HFFc6 (cell line): ENCODE data around the gene RASGEF1B. TPM values are rescaled to one million over a fixed set of nuclear protein-coding genes. Genes with fewer than 3 reads are reported as not detected.

Experiments
- DNase-seq: peaks from one replicate; pipeline ENCODE4 v3.0.0-alpha.2; 2018
- H3K27ac Mint-ChIP-seq: 2 replicates; pipeline ENCODE4 v1.8.0; 2020; ENCODE audit warnings: mild to moderate bottlenecking, mixed read lengths
- H3K27me3 Mint-ChIP-seq: 2 replicates; pipeline ENCODE4 v1.8.0; 2021; ENCODE audit warnings: mild to moderate bottlenecking, moderate library complexity, mixed read lengths; ENCODE audit not compliant: insufficient read depth
- H3K36me3 Mint-ChIP-seq: 2 replicates; pipeline ENCODE4 v1.8.0; 2021; ENCODE audit warnings: low read depth, mixed read lengths
- H3K4me1 Mint-ChIP-seq: 2 replicates; pipeline ENCODE4 v1.8.0; 2020; ENCODE audit warnings: low read depth, mixed read lengths
- H3K4me3 Mint-ChIP-seq: 2 replicates; pipeline ENCODE4 v1.8.0; 2020; ENCODE audit warnings: mild to moderate bottlenecking, moderate library complexity, mixed read lengths
- H3K9me3 Mint-ChIP-seq: 2 replicates; pipeline ENCODE4 v1.8.0; 2020; ENCODE audit warnings: mild to moderate bottlenecking, mixed read lengths
- CTCF ChIP-seq: fragments of 200-600 bp; sonication (generic); IDR thresholded peaks from 2 replicates; pipeline ENCODE4 v1.5.0; 2021; ENCODE audit warnings: antibody characterized with exemption, mild to moderate bottlenecking
- total RNA-seq, 6 experiments: library from RNA; stranded (reverse); fragmentation: NEBNext Ultra II Directional; extraction: Animal tissue kit (Norgen Biotek cat#: 25700); gene quantifications; 2 replicates in 1 of 6; 3 replicates in 5 of 6; pipeline ENCODE4 v1.2.3, GENCODE V29; 2021

The RASGEF1B gene
- total RNA-seq, 6 experiments from 2014 or later: not detected

GRCh38 chr4:81428002-81428401, 43.7 kb downstream of the RASGEF1B start:
- no peaks in the 10 kb centered on the region; the same call in 1 of the 2 replicates for H3K36me3 Mint-ChIP-seq
- peaks cover 2% of the 10 kb centered on the region; the same call in 1 of the 2 replicates for H3K27me3 Mint-ChIP-seq
- no peak overlapping the region for H3K4me3 Mint-ChIP-seq
- no peak overlapping the region for H3K27ac Mint-ChIP-seq
- H3K9me3 Mint-ChIP-seq: peaks cover 8% of the 10 kb centered on the region; the same call in 1 of the 2 replicates
- TF ChIP-seq CTCF: no peak
- DNase-seq: no peak
- H3K4me1 Mint-ChIP-seq: no peaks in the 10 kb centered on the region

GRCh38 chr4:81427344-81427821, 44.3 kb downstream of the RASGEF1B start:
- no peak overlapping the region for H3K4me3 Mint-ChIP-seq
- DNase-seq: no peak

GRCh38 chr4:81426770-81427289, 44.9 kb downstream of the RASGEF1B start:
- peaks cover 2% of the 10 kb centered on the region; the same call in 1 of the 2 replicates for H3K27me3 Mint-ChIP-seq
- no peak overlapping the region for H3K4me3 Mint-ChIP-seq
- peaks cover 8% of the 10 kb centered on the region; the same call in 1 of the 2 replicates for H3K9me3 Mint-ChIP-seq
- no peak overlapping the region for H3K27ac Mint-ChIP-seq
- no peak for TF ChIP-seq CTCF
- no peak for DNase-seq
- no peaks in the 10 kb centered on the region; the same call in 1 of the 2 replicates for H3K36me3 Mint-ChIP-seq
- H3K4me1 Mint-ChIP-seq: no peaks in the 10 kb centered on the region

More at GRCh38 chr4:81427344-81427821, 44.3 kb downstream of the RASGEF1B start:
- peaks cover 2% of the 10 kb centered on the region; the same call in 1 of the 2 replicates for H3K27me3 Mint-ChIP-seq
- H3K4me1 Mint-ChIP-seq: no peaks in the 10 kb centered on the region
- H3K9me3 Mint-ChIP-seq: peaks cover 8% of the 10 kb centered on the region; the same call in 1 of the 2 replicates
- no peak for TF ChIP-seq CTCF
- H3K27ac Mint-ChIP-seq: no peak overlapping the region
- no peaks in the 10 kb centered on the region; the same call in 1 of the 2 replicates for H3K36me3 Mint-ChIP-seq

- no peak overlapping the region for H3K4me3 Mint-ChIP-seq
Measured at GRCh38 chr4:81424816-81425755, 46.6 kb downstream of the RASGEF1B start.

More at GRCh38 chr4:81424816-81425755, 46.6 kb downstream of the RASGEF1B start:
- no peak for DNase-seq
- Mint-ChIP-seq H3K4me1 (no peaks in the 10 kb centered on the region), H3K27me3 (peaks cover 2% of the 10 kb centered on the region; the same call in 1 of the 2 replicates), H3K9me3 (peaks cover 8% of the 10 kb centered on the region; the same call in 1 of the 2 replicates), H3K27ac (no peak overlapping the region), H3K36me3 (no peaks in the 10 kb centered on the region; the same call in 1 of the 2 replicates)
- no peak for TF ChIP-seq CTCF
